A375 (cell line): ENCODE measurements around the gene EFR3B. TPM values are rescaled to one million over a fixed set of nuclear protein-coding genes. Genes with fewer than 3 reads are reported as not detected.

Experiments used
- small RNA-seq: library from RNA; depleted of rRNA; stranded (forward); fragments of <200 nt; gene quantifications from one replicate; pipeline ENCODE3, GENCODE V24; 2014
- total RNA-seq: library from RNA; depleted of rRNA; stranded (reverse); fragments of >200 nt; shearing (Covaris generic); gene quantifications from 2 replicates; pipeline ENCODE4 v1.2.3, GENCODE V29; 2014; rRNA removed

The EFR3B gene
- 0.45 and 0.66 TPM in 2 replicates for total RNA-seq

GRCh38 chr2:25041928-25042320 lies at the start of gene EFR3B:
Gene EFR3B, plus strand, starts transcription at chr2:25042076. Its CDS starts 237 bp downstream, at chr2:25042313.

DNA sequence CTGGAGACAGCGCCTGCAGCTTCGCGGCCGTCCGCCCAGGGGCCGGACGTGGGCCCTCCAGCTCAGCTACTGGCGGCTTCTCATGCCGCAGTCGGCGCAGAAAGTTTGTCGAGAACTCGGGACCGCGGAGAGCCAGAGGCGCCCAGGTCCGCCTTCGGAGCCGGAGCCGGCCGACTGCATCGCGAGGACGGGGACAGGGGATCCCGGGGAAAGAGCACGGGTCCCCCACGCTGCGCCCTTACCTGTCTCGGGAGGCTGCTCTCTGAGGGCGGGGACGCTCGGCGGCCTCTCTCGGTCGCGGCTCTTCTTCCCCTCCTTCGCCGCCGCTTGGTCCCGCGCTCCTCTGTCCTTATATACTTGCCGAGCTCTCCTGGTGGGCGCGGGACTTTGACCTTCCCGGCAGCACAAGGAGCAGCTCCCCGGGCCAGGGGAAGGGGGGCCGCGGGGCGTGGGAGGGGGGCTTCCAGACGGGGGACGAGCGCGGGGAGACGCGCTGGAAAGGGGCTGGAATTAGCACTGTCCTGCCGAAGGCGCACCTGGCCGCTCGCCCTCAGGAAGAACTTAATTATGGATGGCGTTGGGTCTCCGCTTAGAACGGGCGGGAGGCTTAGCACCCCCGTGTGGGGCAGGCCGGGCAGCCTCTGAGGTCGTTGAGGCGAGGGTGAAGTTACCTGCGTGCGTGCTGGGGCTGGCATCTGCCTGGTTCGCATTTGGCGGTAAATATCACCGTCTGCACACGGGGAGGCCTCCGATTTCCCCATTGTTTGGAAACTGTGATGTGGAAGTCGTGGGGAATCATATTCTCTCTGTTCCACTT lies 126.6 kb downstream of the EFR3B start, which contains the start of gene POMC:
Gene POMC (minus strand): TSS at position 325 of the 817 bp plus-strand sequence. CDS start 3,808 bp downstream, outside the sequence.

Small RNAs within 50 kb of the gene (small RNA-seq; reads per million reads assigned to genes)
- not detected for gene RF00019
- not detected for gene RN7SL856P

Other genes with a start within 250 kb of the EFR3B start
- gene PTRHD1, start 248.7 kb upstream of the EFR3B start, total RNA-seq: 52.3 and 56.4 TPM in 2 replicates
- 33.2 and 35.5 TPM in 2 replicates for gene CENPO, start 248.7 kb upstream of the EFR3B start, total RNA-seq
- 41.5 and 43.6 TPM in 2 replicates for gene ADCY3, start 121.8 kb upstream of the EFR3B start, total RNA-seq
- 1.9 and 2.3 TPM in 2 replicates for gene DNAJC27, start 70.1 kb upstream of the EFR3B start, total RNA-seq
- gene POMC, start 126.5 kb downstream of the EFR3B start, total RNA-seq: not detected in 2 replicates